ENCODE data around the gene SLC41A3.

SLC41A3 gene

GRCh38 chr3:126025116-126025729 lies 58.7 kb downstream of the SLC41A3 start:
- Histone ChIP-seq H3K4me3 (no peak overlapping the region), H3K27me3 (no peaks in the 10 kb centered on the region), H3K9ac (no peak overlapping the region), H3K4me1 (no peaks in the 10 kb centered on the region), H3K27ac (no peak overlapping the region), H3K36me3 (peaks cover 58% of the 10 kb centered on the region), H4K20me1 (no peaks in the 10 kb centered on the region), H3K4me2 (no peak overlapping the region), H3K9me3 (peaks cover 26% of the 10 kb centered on the region)
- no peak for TF ChIP-seq Cebpa-rat (IDR thresholded peaks at IDR 0.05)

GRCh38 chr3:126024049-126024854 lies 59.7 kb downstream of the SLC41A3 start:
- no peak for TF ChIP-seq Cebpa-rat (IDR thresholded peaks at IDR 0.05)
- Histone ChIP-seq H3K4me1 (no peaks in the 10 kb centered on the region), H3K36me3 (peaks cover 56% of the 10 kb centered on the region), H3K27me3 (no peaks in the 10 kb centered on the region), H3K4me3 (no peak overlapping the region), H4K20me1 (no peaks in the 10 kb centered on the region), H3K9me3 (peaks cover 24% of the 10 kb centered on the region), H3K9ac (no peak overlapping the region), H3K27ac (no peak overlapping the region), H3K4me2 (no peak overlapping the region)

DNA sequence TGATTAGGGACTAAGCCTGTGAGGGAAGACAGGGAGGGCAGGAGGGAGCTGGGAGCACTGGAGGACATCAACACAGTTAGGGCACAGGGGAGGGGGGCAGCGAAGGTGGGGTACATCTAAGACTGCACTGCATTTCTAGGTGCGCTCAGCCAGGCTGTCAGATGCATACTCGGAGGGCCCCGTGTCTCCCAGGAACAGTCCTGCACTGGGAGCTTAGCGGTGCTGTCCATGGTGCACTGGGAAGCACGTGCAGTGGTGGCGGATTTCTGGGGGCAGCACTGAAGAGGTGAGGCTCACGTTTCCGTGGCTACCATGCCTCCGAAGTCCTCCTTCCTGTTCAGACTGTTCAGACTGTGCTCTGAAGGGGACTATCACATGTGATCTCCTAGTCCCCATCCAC lies 60.5 kb downstream of the SLC41A3 start:
- H3K4me1 ChIP-seq = no peaks in the 10 kb centered on the region
- no peak overlapping the region for H3K27ac ChIP-seq
- no peaks in the 10 kb centered on the region for H4K20me1 ChIP-seq
- peaks cover 15% of the 10 kb centered on the region for H3K9me3 ChIP-seq
- H3K36me3 ChIP-seq = peaks cover 47% of the 10 kb centered on the region
- H3K27me3 ChIP-seq = no peaks in the 10 kb centered on the region
- no peak overlapping the region for H3K4me3 ChIP-seq
- no peak for TF ChIP-seq Cebpa-rat (IDR thresholded peaks at IDR 0.05)
- H3K9ac ChIP-seq = no peak overlapping the region
- H3K4me2 ChIP-seq = no peak overlapping the region

- H3K4me2 ChIP-seq = no peak overlapping the region
- H4K20me1 ChIP-seq = no peaks in the 10 kb centered on the region
- no peak for TF ChIP-seq Cebpa-rat (IDR thresholded peaks at IDR 0.05)
- H3K4me3 ChIP-seq = no peak overlapping the region
- no peak overlapping the region for H3K9ac ChIP-seq
- H3K9me3 ChIP-seq = peaks cover 10% of the 10 kb centered on the region
- H3K36me3 ChIP-seq = peaks cover 42% of the 10 kb centered on the region
- H3K4me1 ChIP-seq = no peaks in the 10 kb centered on the region
- H3K27ac ChIP-seq = no peak overlapping the region
- no peaks in the 10 kb centered on the region for H3K27me3 ChIP-seq
These were observed 61.1 kb downstream of the SLC41A3 start for GRCh38 chr3:126022741-126023359.

DNA sequence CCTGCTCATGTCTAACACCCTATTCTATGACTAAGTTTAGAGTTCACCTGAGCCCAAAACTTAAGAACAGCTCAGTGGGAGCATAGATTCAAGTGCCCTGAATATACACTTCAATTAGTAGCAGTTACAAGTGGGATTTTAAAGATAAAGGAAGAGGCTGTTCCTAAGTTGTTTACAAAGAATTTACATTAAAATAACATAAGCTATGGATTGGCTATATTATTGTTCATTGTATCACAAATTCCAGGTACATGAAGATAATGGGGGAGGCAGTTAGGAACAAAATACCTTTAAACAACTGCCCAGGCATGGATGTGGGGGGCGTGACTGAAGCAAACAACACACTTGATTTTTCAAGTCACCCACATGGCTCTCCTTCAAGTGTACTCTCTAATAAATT lies 62.2 kb downstream of the SLC41A3 start:
- Histone ChIP-seq H3K27ac (no peak overlapping the region), H3K4me2 (no peak overlapping the region), H3K4me1 (no peaks in the 10 kb centered on the region), H3K36me3 (peaks cover 39% of the 10 kb centered on the region; the same call in 1 of the 2 replicates), H3K4me3 (no peak overlapping the region), H3K27me3 (no peaks in the 10 kb centered on the region), H4K20me1 (no peaks in the 10 kb centered on the region), H3K9me3 (no peaks in the 10 kb centered on the region), H3K9ac (no peak overlapping the region)
- no peak for TF ChIP-seq Cebpa-rat (IDR thresholded peaks at IDR 0.05)

DNA sequence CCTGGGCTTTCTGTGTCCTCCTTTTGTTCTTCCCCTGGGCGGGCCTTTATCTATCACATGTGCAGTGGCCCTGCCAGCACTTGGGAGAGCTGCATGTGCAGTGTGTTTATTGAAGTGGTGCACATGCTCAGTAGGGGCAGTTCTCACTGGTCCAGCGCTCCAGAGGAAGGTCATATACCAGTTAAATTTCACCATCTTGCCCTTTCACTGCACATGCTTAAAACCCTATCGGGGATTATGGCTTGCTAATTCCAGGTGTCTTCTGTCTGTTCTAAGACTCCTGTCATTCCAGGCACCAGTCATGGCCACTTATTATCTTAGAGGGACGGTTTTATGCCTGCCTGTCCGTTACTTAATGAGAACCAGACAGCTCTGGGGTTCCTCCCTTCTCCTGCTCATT lies 62.7 kb downstream of the SLC41A3 start:
- Histone ChIP-seq H4K20me1 (no peaks in the 10 kb centered on the region), H3K27me3 (no peaks in the 10 kb centered on the region), H3K9me3 (no peaks in the 10 kb centered on the region), H3K36me3 (peaks cover 41% of the 10 kb centered on the region; the same call in 1 of the 2 replicates), H3K4me1 (no peaks in the 10 kb centered on the region), H3K4me2 (no peak overlapping the region), H3K4me3 (no peak overlapping the region), H3K27ac (no peak overlapping the region), H3K9ac (no peak overlapping the region)
- no peak for TF ChIP-seq Cebpa-rat (IDR thresholded peaks at IDR 0.05)

- H3K4me1 ChIP-seq = no peaks in the 10 kb centered on the region
- no peak for TF ChIP-seq Cebpa-rat (IDR thresholded peaks at IDR 0.05)
- no peak overlapping the region for H3K4me2 ChIP-seq
- H3K9ac ChIP-seq = no peak overlapping the region
- H3K9me3 ChIP-seq = no peaks in the 10 kb centered on the region
- H3K36me3 ChIP-seq = peaks cover 41% of the 10 kb centered on the region; the same call in 1 of the 2 replicates
- H3K27me3 ChIP-seq = no peaks in the 10 kb centered on the region
- no peak overlapping the region for H3K4me3 ChIP-seq
- no peaks in the 10 kb centered on the region for H4K20me1 ChIP-seq
- H3K27ac ChIP-seq = no peak overlapping the region
These were observed 64.2 kb downstream of the SLC41A3 start for GRCh38 chr3:126019683-126020082.

GRCh38 chr3:126018995-126019394 lies 64.9 kb downstream of the SLC41A3 start:
- no peak overlapping the region for H3K9ac ChIP-seq
- H3K27ac ChIP-seq = no peak overlapping the region
- no peak for TF ChIP-seq Cebpa-rat (IDR thresholded peaks at IDR 0.05)
- no peaks in the 10 kb centered on the region for H3K27me3 ChIP-seq
- no peaks in the 10 kb centered on the region for H3K9me3 ChIP-seq
- H4K20me1 ChIP-seq = no peaks in the 10 kb centered on the region
- no peaks in the 10 kb centered on the region for H3K4me1 ChIP-seq
- H3K36me3 ChIP-seq = peaks cover 41% of the 10 kb centered on the region; the same call in 1 of the 2 replicates
- H3K4me3 ChIP-seq = no peak overlapping the region
- no peak overlapping the region for H3K4me2 ChIP-seq

DNA sequence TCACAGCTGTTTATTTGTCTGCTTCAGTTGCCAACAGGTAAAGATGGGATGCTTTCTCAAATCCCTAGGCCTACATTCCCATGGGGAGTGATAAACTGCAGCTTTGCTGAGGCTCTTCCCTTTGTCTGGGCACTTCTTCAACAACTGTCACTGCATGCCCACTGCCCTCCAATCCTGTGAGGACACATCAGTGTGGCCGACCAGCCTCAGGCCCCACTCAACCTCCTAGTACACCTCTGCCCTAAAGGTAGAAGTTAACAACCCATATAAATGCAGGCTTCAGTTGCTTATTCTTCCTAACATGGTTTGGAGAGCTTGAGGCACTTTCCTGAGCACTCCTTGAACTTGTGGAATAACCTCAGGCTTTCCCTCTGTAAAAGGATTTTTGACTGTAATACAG lies 65.4 kb downstream of the SLC41A3 start:
- Histone ChIP-seq H3K4me2 (no peak overlapping the region), H3K4me1 (no peaks in the 10 kb centered on the region), H3K36me3 (peaks cover 45% of the 10 kb centered on the region; the same call in 1 of the 2 replicates), H3K27me3 (no peaks in the 10 kb centered on the region), H3K9me3 (no peaks in the 10 kb centered on the region), H3K27ac (no peak overlapping the region), H3K9ac (no peak overlapping the region), H4K20me1 (no peaks in the 10 kb centered on the region), H3K4me3 (no peak overlapping the region)
- TF ChIP-seq Cebpa-rat (IDR thresholded peaks at IDR 0.05) = no peak

DNA sequence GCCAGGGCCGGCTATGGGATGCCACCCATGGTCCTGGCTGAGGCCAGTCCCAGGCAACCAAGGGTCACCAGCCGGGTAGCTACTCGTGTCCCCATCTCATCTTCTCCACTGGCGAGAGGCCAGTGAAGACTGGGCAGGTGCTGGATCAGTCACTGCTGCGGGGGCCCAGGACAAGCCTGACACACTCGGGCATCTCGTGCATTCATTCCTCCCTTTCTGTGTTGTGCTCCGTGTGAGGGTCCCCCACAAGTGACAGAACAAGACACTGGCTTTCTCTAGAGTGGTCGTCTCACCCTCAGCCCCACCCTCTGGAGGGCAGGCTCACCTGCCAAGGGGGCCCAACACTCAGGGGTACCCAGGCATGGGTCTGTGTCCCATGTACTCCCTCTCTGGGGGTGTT lies 66.6 kb downstream of the SLC41A3 start:
- H3K36me3 ChIP-seq = peaks cover 43% of the 10 kb centered on the region; the same call in 1 of the 2 replicates
- no peaks in the 10 kb centered on the region for H4K20me1 ChIP-seq
- H3K9me3 ChIP-seq = no peaks in the 10 kb centered on the region
- no peak overlapping the region for H3K27ac ChIP-seq
- H3K4me2 ChIP-seq = no peak overlapping the region
- H3K9ac ChIP-seq = no peak overlapping the region
- no peaks in the 10 kb centered on the region for H3K27me3 ChIP-seq
- H3K4me1 ChIP-seq = no peaks in the 10 kb centered on the region
- TF ChIP-seq Cebpa-rat (IDR thresholded peaks at IDR 0.05) = no peak
- H3K4me3 ChIP-seq = no peak overlapping the region

Data from BLaER1 (cell line).